Stomach (tissue), 4 donors: Measurements from ENCODE around the gene GGN.

Source experiments
- POLR2A ChIP-seq, 4 donors: fragments of 450-650 bp; IDR thresholded peaks; one replicate each; pipeline ENCODE4 v1.6.1; 2016; ENCODE audit warnings: antibody characterized with exemption in 4 of 4, control low read depth in 2 of 4, mild to moderate bottlenecking in 1 of 4, moderate library complexity in 1 of 4
- POLR2AphosphoS5 ChIP-seq, 3 donors: sonication (generic); formaldehyde crosslinking; IDR thresholded peaks; one replicate each; pipeline ENCODE4 v1.6.1; 2016; ENCODE audit warnings: antibody characterized with exemption in 3 of 3
- TF ChIP-seq, protein P1 (sequence below), 7 experiments: fragments of 450-650 bp in 4 of 7; fragments of 200-600 bp in 3 of 7; sonication (generic) in 3 of 7; IDR thresholded peaks; one replicate each; pipeline ENCODE4 v1.5.1; 2016 to 2019; ENCODE audit warnings: antibody characterized with exemption in 7 of 7, control low read depth in 2 of 7, mild to moderate bottlenecking in 1 of 7

DNA sequence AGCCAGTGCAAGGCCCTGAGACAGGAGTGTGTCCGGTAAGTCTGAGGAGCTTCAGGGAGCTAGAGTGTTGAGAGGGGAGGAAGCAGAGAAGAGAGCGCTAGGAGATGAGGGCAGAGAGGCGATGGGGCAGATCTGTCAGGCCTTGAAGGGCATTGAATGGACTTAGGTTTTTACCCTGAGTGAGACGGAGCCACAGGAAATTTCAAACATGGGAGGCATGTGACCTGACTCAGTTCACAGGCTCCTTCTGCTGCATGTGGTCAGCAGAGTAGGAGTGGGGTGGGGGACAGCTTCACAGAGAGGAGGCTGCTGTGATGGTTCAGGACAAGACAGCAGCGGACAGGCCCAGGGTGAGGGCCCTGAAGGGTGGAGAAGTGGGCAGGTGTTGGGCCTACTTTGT lies 12.5 kb upstream of the GGN start:
- TF ChIP-seq POLR2A (IDR thresholded peaks at IDR 0.05), result no peak
- TF ChIP-seq, protein P1, sequence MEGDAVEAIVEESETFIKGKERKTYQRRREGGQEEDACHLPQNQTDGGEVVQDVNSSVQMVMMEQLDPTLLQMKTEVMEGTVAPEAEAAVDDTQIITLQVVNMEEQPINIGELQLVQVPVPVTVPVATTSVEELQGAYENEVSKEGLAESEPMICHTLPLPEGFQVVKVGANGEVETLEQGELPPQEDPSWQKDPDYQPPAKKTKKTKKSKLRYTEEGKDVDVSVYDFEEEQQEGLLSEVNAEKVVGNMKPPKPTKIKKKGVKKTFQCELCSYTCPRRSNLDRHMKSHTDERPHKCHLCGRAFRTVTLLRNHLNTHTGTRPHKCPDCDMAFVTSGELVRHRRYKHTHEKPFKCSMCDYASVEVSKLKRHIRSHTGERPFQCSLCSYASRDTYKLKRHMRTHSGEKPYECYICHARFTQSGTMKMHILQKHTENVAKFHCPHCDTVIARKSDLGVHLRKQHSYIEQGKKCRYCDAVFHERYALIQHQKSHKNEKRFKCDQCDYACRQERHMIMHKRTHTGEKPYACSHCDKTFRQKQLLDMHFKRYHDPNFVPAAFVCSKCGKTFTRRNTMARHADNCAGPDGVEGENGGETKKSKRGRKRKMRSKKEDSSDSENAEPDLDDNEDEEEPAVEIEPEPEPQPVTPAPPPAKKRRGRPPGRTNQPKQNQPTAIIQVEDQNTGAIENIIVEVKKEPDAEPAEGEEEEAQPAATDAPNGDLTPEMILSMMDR (IDR thresholded peaks at IDR 0.05), result no peak
- TF ChIP-seq POLR2AphosphoS5 (IDR thresholded peaks at IDR 0.05), result no peak
